Left colon (tissue), 2 donors: ENCODE results near the gene CMTM5. TPM values are rescaled to one million over a fixed set of nuclear protein-coding genes. Genes with fewer than 3 reads are reported as not detected.
A peak's percentile ranks its signal among the peaks of the same experiment; 100 is the strongest.

ENCODE experiments used
- ATAC-seq: fragments of 200-7000 bp; cut with Tn5 transposase; one replicate; pipeline ENCODE4 v1.9.1; 2020; ENCODE audit warnings: mild to moderate bottlenecking, moderate library complexity
- DNase-seq, 2 donors: peaks; one replicate each; pipeline ENCODE4 v3.0.0-alpha.2; 2020
- intact Hi-C, 2 donors: fragments of 100-400 bp; cut with DNase I in 1 of 2; cut with micrococcal nuclease in 1 of 2; formaldehyde crosslinking; loops; one replicate each; pipeline versions ENCODE4 v1.11.2 to v1.14.0; 2022; cut with DNase I, micrococcal nuclease
- total RNA-seq, 2 donors: library from RNA; stranded (reverse); fragmentation: NEBNext Ultra II Directional; extraction: Animal tissue kit (Norgen Biotek cat#: 25700); gene quantifications; one replicate each; pipeline ENCODE4 v1.2.1, GENCODE V29; 2021
- donor health status: DM: no; HTN: no; CAD: no.
- donor health status: DM: yes; HTN: yes; CAD: no.

Gene CMTM5
- total RNA-seq, 2 donors from 2014 or later, result 1.6 TPM; not detected in 1

DNA sequence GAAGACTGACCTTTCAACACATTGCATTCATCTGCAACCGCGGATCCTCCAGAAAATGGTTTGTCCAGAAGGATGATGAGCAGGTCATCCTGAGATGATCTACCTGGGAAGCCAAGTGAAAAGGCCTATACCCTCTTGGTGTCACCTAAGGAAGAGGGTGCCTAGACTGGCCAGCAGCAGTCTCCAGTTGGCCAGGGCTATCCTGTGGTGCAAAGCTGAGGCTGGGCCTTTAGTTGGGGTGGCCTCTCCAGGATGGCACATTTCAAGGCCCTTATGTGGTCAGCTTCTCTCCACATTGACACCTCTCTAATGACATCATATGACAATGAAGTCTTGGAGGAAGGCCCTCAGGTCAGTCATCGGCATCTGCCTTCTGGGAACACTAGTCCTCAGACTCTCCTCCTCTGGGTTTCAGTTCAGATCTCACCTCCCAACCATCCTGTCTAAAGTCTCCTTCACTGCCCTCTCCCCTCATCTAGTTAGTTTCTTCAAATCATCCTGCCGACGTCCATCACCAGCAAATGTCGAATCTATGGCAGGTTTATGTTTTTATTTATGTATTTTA, 20.9 kb upstream of the CMTM5 start:
- intact Hi-C loops, result no loop called here
- ATAC-seq (no peak), DNase-seq (no peak)

DNA sequence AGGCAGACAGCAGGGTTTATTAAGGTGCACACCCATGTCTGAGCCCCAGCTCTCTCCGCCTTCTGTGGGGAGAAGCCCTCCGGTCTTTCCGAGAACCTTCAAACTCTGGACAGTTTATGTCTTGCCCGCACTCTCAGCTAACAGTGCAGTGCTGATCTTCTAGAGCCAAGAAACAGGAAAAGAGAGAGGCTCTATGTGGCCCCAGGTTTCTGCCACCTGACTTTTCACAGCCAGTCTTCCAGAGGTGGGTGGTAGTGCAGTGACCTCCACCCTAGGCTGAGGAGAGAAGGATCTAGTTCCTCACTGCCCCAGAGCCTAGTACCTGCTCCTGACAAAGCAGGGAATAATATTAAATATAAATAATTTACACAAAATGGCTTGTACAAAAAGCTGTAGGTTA, 20.2 kb upstream of the CMTM5 start:
- DNase-seq (no peak), ATAC-seq (no peak)
- intact Hi-C loops, result no loop called here

GRCh38 chr14:23357261-23357660, 19.6 kb upstream of the CMTM5 start:
- DNase-seq (no peak), ATAC-seq (no peak)
- intact Hi-C loops, result no loop called here

DNA sequence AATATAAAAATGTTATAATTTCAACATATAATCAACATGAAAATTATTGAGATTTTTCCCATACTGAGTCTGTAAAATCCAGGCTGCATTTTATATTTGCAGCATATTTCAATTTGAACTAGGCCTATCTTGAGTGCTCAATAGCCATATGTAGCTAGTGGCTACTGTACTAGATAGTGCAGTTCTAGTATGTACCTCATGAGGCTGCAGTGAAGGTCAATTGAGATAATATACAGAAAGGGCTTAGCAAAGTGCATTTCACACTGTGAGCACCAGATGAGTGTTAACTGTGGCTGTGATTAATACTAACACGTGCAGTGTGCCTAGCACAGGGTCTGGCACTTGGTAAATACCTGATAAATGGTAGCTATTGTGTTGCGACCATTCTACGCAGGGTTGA, 18.8 kb upstream of the CMTM5 start:
- intact Hi-C loops, result no loop called here
- ATAC-seq (no peak), DNase-seq (no peak)

DNA sequence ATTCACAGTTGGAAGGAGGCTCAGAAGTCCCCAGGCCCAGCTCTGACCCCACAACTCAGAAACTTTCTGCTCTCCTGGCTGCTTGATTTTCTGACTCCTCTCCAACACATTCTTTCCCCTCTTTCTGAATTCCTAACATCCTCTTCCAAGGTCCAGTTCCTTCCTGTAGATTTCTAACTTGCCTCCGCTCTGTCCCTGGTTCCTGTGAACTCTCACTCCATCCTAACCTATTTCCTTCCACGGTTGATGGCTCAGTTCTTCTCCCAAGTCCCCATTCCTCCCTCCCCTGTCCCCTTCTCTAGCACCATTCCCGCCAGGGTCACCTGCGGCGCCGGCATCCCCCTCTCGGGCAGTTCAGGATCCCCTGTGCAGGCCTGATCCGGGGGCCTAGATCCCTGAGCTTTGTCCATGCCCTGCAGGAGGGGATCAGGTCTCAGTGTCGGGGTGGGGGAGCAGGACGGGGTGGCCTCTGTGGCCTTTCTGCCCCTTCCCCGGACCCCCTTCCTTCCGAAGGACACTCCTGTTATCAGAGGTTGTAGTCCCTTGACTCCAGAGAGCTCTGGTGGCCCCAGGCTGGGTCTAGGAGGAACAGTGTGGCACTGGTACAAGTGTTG, 18.2 kb upstream of the CMTM5 start:
- ATAC-seq (no peak), DNase-seq (no peak)
- intact Hi-C loops, result no loop called here

DNA sequence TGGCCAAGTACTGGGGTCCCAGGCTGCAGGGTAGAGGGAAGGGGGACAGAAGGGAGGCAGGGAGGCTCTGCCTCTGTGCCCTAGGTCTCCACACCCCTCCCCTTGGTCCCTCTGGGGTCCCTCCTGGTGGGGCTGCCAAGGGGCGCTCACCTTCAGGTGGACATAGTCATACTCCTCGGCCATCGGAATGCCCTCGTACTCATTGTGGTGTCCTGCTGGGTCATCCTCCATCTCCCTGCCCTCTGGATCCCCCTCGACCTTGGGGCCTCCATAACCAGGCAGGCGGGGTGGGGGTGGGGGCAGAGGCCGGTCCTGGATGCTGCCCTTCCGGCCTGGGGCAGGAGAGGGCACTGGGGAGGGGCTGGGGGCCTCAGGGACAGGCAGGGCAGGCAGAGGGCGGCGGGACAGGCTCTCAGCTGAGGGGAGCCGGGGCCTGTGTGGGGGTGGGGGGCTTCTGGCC, 17.6 kb upstream of the CMTM5 start:
- intact Hi-C loops, result no loop called here
- DNase-seq (no peak), ATAC-seq (no peak)

GRCh38 chr14:23359722-23360447, 17.0 kb upstream of the CMTM5 start:
- intact Hi-C loops, result no loop called here
- no peak for ATAC-seq
- no peak for DNase-seq

DNA sequence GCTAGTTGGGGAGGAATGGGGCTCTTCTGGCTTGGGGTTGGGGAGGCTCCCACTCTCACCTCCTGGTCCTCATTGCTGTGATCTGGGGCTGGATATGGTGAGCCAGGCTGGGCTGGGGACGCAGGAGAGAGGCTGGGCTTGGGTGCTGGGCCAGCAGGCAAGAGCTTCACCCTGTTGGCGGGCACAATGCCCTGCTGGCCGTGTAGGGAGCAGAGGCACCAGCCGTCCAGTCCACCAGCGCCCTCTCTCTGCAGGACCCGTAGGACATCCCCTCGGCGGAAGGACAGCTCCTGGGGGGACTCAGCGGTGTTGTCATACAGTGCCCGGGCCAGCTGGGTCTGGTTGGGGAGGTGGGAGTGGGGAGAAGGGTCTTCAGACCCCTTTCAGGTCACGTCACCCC, 16.4 kb upstream of the CMTM5 start:
- no peak for DNase-seq
- intact Hi-C loops, result no loop called here
- ATAC-seq, result no peak

- ATAC-seq (no peak), DNase-seq (no peak)
- intact Hi-C loops, result no loop called here
Observed at GRCh38 chr14:23361320-23361719, 15.5 kb upstream of the CMTM5 start.

GRCh38 chr14:23361763-23362162, 15.1 kb upstream of the CMTM5 start:
- intact Hi-C loops, result no loop called here
- ATAC-seq, result no peak

GRCh38 chr14:23362200-23362599, 14.6 kb upstream of the CMTM5 start:
- ATAC-seq, result no peak
- intact Hi-C loops, result no loop called here
- DNase-seq, result no peak

More at GRCh38 chr14:23361763-23362162, 15.1 kb upstream of the CMTM5 start:
- no peak for DNase-seq

GRCh38 chr14:23364164-23365035, 12.4 kb upstream of the CMTM5 start:
- ATAC-seq (no peak), DNase-seq (no peak)
- intact Hi-C loops, result no loop called here

DNA sequence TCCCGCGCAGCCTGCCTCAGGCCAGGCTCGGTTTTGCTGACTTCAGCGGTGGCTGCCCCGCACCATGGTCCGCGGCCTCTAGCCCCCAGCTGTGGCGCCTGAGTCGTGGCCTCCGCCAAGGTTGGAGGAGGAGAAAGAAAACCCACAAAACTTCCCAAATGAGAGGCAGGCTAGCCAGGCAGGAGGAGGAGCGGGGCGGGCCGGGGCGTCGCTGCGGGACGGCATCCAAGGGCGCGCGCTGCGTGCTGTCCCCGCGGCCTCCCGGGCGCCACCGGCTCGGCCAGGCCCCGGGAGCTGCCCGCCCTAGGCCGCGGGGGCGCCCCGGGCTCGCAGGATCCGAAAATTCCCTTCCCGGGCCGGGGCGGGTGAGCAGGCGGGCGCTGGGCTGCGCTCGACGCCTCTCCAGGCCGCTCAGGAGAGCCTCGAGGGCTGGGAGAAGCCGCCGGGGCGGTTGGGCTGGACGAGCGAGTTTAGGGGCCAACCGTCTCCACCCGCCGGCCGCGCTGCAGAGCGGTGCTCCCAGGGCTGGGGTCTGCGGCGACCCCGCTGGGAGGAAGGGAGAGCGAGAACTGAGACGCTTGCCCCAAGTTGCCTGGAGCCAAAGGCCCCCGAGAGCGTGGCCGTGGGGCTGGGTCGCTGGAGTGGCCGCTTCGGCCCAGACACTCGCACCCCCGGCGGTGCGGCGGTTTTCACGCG, 11.7 kb upstream of the CMTM5 start, which contains the start of gene EFS:
TSS of gene EFS (minus strand) at position 137 of the 696 bp plus-strand sequence. CDS start 147 bp downstream, outside the sequence.
- ATAC-seq (peak; percentile 12), DNase-seq (no peak)
- intact Hi-C loops, result no loop called here

DNA sequence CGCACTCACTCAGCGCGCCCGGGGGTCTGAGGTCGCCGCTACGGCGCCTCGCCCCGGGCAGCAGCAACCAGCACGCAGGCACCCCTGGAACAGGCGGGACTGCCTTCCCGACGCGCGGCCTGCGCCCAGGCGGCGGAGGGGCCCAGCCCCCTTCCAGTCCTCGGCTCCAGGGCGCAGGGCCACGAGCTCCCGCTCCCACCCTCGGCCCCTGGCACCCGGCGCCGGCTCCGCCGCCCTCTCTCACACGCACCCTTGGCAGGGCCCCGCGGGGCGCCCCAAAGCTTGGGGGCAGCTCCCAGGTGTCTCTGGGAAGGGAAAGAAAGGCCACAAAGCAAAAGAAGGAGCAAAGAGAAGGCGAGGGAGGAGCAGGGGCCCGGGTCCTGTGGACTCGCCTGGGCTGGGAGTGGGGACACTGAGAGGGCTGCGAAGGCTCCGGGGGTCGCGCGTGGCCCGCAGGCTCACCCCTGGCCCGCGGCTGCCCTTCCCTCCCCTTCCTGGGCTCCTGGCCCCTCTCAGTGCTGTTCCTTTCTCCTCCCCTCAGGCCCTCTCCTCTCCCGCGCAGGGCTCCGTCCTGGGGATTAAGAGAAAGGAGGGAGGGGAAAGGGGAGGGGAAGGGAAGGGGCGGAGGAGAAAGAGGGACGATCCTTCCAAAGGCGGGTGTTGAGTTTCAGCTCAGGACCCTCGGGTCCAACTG, 11.0 kb upstream of the CMTM5 start:
- intact Hi-C loops, result no loop called here
- DNase-seq, result peak in 1 of 2 donors; percentile 36
- peak; percentile 28 for ATAC-seq

GRCh38 chr14:23366426-23366921, 10.4 kb upstream of the CMTM5 start:
- peak; percentile 47 to 52 for DNase-seq
- ATAC-seq, result peak; percentile 21
- intact Hi-C loops, result no loop called here

DNA sequence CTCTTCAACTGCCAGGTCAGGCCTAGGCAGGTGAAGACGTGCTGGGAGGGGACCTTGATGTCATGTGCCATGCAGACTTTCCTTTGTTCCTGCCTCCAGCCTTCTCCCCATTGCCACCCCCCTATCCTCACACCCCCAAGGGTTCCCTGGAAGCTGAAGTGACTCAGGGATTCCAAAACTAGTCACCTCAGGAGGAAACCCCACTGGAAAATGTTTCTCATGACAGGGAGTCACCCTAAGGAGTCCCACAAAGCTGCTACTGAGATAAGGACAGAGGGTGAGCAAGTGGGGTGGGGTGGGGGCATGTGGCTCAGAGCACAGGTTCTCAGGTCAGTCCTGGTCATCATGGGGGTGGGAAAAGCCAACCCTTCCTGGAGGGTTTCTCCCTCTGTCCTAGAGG, 6.6 kb upstream of the CMTM5 start:
- intact Hi-C loops, result no loop called here
- ATAC-seq (no peak), DNase-seq (no peak)

GRCh38 chr14:23371865-23372264, 5.0 kb upstream of the CMTM5 start:
- no peak for DNase-seq
- no peak for ATAC-seq
- intact Hi-C loops, result no loop called here

- ATAC-seq (no peak), DNase-seq (no peak)
- intact Hi-C loops, result no loop called here
Observed at GRCh38 chr14:23372509-23372908, 4.3 kb upstream of the CMTM5 start, which contains the start of gene IL25. IL25 (plus strand) TSS chr14:23372809.
